ENCODE data around the gene PGLYRP3.

Gene PGLYRP3

GRCh38 chr1:153360592-153361479, 48.1 kb upstream of the PGLYRP3 start:
- TF ChIP-seq RARB (CRISPR knock-in tag; IDR thresholded peaks at IDR 0.05) (no peak), CSDC2 (CRISPR knock-in tag; IDR thresholded peaks at IDR 0.05) (no peak), OSR1 (CRISPR knock-in tag; IDR thresholded peaks at IDR 0.05) (no peak), ARNTL (CRISPR knock-in tag; IDR thresholded peaks at IDR 0.05; ENCODE audit: borderline replicate concordance, low read depth) (no peak), PPARA (CRISPR knock-in tag; IDR thresholded peaks at IDR 0.05; ENCODE audit: borderline replicate concordance) (no peak), TOX (CRISPR knock-in tag; IDR thresholded peaks at IDR 0.05; ENCODE audit: borderline replicate concordance) (no peak), ZC3H10 (CRISPR knock-in tag; IDR thresholded peaks at IDR 0.05) (no peak), ESRRG (CRISPR knock-in tag; IDR thresholded peaks at IDR 0.05) (no peak), ISL1 (CRISPR knock-in tag; IDR thresholded peaks at IDR 0.05) (no peak), ZNF70 (CRISPR knock-in tag; IDR thresholded peaks at IDR 0.05) (no peak), GLIS3 (CRISPR knock-in tag; IDR thresholded peaks at IDR 0.05) (no peak), CREB5 (CRISPR knock-in tag; IDR thresholded peaks at IDR 0.05; ENCODE audit: low read depth) (no peak), ZNF565 (CRISPR knock-in tag; conservative IDR thresholded peaks at IDR 0.05; ENCODE audit: low read depth) (no peak), TSHZ2 (CRISPR knock-in tag; IDR thresholded peaks at IDR 0.05) (no peak), ZNF8 (CRISPR knock-in tag; IDR thresholded peaks at IDR 0.05) (no peak), PATZ1 (CRISPR knock-in tag; IDR thresholded peaks at IDR 0.05; ENCODE audit: borderline replicate concordance) (no peak), ZFP30 (CRISPR knock-in tag; IDR thresholded peaks at IDR 0.05) (no peak), BACH2 (CRISPR knock-in tag; IDR thresholded peaks at IDR 0.05; ENCODE audit: borderline replicate concordance) (no peak), ZFP3 (CRISPR knock-in tag; IDR thresholded peaks at IDR 0.05) (no peak)
- TF ChIP-seq, protein P1, sequence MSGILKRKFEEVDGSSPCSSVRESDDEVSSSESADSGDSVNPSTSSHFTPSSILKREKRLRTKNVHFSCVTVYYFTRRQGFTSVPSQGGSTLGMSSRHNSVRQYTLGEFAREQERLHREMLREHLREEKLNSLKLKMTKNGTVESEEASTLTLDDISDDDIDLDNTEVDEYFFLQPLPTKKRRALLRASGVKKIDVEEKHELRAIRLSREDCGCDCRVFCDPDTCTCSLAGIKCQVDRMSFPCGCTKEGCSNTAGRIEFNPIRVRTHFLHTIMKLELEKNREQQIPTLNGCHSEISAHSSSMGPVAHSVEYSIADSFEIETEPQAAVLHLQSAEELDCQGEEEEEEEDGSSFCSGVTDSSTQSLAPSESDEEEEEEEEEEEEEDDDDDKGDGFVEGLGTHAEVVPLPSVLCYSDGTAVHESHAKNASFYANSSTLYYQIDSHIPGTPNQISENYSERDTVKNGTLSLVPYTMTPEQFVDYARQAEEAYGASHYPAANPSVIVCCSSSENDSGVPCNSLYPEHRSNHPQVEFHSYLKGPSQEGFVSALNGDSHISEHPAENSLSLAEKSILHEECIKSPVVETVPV (CRISPR knock-in tag; IDR thresholded peaks at IDR 0.05), result no peak
- no peak for ATAC-seq

DNA sequence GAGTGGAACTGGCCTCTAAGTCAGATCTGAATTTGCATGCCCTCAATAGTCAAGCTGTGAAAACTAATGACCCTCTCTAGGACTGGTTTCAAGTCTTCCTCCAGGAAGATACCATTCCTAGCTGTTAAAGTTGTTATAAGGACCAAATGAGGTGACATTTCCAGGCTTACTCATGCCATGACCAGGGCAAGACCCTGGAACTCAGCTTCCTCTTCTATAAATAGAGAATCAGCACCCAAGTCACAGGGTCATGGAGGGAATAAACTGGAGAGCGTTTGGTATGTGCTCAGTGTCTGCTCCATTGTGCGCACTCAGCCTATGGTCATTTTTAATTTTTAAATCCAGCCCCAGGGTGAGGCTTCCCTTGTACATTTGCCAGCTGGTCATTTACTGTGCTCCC, 47.4 kb upstream of the PGLYRP3 start:
- TF ChIP-seq ZNF70 (CRISPR knock-in tag; IDR thresholded peaks at IDR 0.05) (no peak), BACH2 (CRISPR knock-in tag; IDR thresholded peaks at IDR 0.05; ENCODE audit: borderline replicate concordance) (no peak), TOX (CRISPR knock-in tag; IDR thresholded peaks at IDR 0.05; ENCODE audit: borderline replicate concordance) (no peak), CREB5 (CRISPR knock-in tag; IDR thresholded peaks at IDR 0.05; ENCODE audit: low read depth) (no peak), ZNF565 (CRISPR knock-in tag; conservative IDR thresholded peaks at IDR 0.05; ENCODE audit: low read depth) (no peak), TSHZ2 (CRISPR knock-in tag; IDR thresholded peaks at IDR 0.05) (no peak), PPARA (CRISPR knock-in tag; IDR thresholded peaks at IDR 0.05; ENCODE audit: borderline replicate concordance) (no peak), ZNF8 (CRISPR knock-in tag; IDR thresholded peaks at IDR 0.05) (no peak)
- ATAC-seq, result no peak
